GM18873 (cell line): ENCODE results near the gene TMEM163.
"Not testable (repeated sequence)": the region's sequence is repeated elsewhere in the genome, so short reads cannot be mapped to it uniquely, and the experiment has no call there.

Experiments used
- ATAC-seq: cut with Tn5 transposase; IDR thresholded peaks from one replicate; pipeline ENCODE4 v1.9.1; 2021; ENCODE audit warnings: mild to moderate bottlenecking, moderate library complexity, moderate number of reproducible peaks; ENCODE audit not compliant: unreplicated experiment, low FRiP score

Gene TMEM163

GRCh38 chr2:134499307-134499926 is 219.4 kb downstream of the TMEM163 start:
- no peak for ATAC-seq

- ATAC-seq: no peak
Observed at GRCh38 chr2:134498654-134499053, 220.1 kb downstream of the TMEM163 start.

GRCh38 chr2:134493797-134494196 is 225.0 kb downstream of the TMEM163 start:
- no peak for ATAC-seq

GRCh38 chr2:134491771-134492441 is 226.9 kb downstream of the TMEM163 start:
- ATAC-seq: no peak

GRCh38 chr2:134491022-134491421 is 227.8 kb downstream of the TMEM163 start:
- ATAC-seq: no peak

GRCh38 chr2:134490559-134490958 is 228.2 kb downstream of the TMEM163 start:
- ATAC-seq: no peak

GRCh38 chr2:134489732-134490384 is 228.9 kb downstream of the TMEM163 start:
- no peak for ATAC-seq

- no peak for ATAC-seq
Observed at GRCh38 chr2:134482766-134483340, 235.9 kb downstream of the TMEM163 start.

GRCh38 chr2:134482131-134482723 is 236.6 kb downstream of the TMEM163 start:
- no peak for ATAC-seq

GRCh38 chr2:134479696-134480330 is 239.0 kb downstream of the TMEM163 start:
- no peak for ATAC-seq

GRCh38 chr2:134476982-134477381 is 241.8 kb downstream of the TMEM163 start:
- ATAC-seq: not testable (repeated sequence)

- ATAC-seq: no peak
Observed at GRCh38 chr2:134470561-134471168, 248.1 kb downstream of the TMEM163 start.

- ATAC-seq: no peak
Observed at GRCh38 chr2:134469516-134470115, 249.2 kb downstream of the TMEM163 start.

- ATAC-seq: no peak
Observed at GRCh38 chr2:134468776-134469175, 250.0 kb downstream of the TMEM163 start.

- no peak for ATAC-seq
Observed at GRCh38 chr2:134468164-134468563, 250.6 kb downstream of the TMEM163 start.

GRCh38 chr2:134466141-134466540 is 252.7 kb downstream of the TMEM163 start:
- ATAC-seq: no peak

GRCh38 chr2:134465228-134466105 is 253.3 kb downstream of the TMEM163 start:
- ATAC-seq: no peak

- ATAC-seq: no peak
Observed at GRCh38 chr2:134463699-134464022, 255.1 kb downstream of the TMEM163 start.
